GM18502 (cell line): ENCODE data around the gene ITGA3.
"Not testable (repeated sequence)": the region's sequence is repeated elsewhere in the genome, so short reads cannot be mapped to it uniquely, and the experiment has no call there.

Experiments used
- ATAC-seq: cut with Tn5 transposase; IDR thresholded peaks from one replicate; pipeline ENCODE4 v1.9.1; 2021; ENCODE audit warnings: mild to moderate bottlenecking; ENCODE audit not compliant: unreplicated experiment, poor library complexity

Gene ITGA3

DNA sequence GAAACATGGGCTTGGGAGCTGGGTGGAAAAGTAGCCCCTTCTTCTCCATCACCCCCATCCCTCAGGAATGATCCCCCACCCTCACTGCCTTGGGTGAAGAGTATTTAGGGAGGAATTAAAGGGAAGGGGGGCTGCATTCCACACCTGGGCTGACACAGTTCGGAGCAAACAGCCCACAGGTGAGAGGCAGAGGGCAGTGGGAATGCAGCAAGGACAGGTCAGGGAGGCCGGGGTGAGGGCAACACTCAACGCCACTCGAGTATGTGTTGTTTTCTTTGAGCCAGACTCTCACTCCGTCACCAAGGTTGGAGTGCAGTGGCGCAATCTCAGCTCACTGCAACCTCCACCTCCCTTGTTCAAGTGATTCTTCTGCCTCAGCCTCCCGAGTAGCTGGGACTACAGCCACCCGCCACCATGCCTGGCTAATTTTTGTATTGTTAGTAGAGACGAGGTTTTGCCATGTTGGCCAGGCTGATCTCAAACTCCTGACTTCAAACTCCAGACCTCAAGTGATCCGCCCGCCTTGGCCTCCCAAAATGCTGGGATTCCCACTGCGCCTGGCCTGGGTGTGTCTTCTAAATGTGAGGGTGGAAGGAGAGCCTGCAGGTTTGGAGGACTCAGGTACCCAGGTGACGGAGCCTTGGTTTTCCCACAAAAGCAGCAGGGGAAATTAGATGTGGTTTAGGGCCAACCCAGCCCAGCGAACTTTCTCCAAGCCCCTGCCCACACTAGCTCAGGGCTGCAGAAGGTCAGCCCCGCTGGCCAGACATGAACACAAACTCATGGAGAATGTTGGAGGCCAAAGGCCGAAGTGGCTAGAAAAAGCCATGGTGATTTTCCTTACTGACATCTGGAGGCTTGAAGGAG is 21.2 kb upstream of the ITGA3 start:
- no peak for ATAC-seq

DNA sequence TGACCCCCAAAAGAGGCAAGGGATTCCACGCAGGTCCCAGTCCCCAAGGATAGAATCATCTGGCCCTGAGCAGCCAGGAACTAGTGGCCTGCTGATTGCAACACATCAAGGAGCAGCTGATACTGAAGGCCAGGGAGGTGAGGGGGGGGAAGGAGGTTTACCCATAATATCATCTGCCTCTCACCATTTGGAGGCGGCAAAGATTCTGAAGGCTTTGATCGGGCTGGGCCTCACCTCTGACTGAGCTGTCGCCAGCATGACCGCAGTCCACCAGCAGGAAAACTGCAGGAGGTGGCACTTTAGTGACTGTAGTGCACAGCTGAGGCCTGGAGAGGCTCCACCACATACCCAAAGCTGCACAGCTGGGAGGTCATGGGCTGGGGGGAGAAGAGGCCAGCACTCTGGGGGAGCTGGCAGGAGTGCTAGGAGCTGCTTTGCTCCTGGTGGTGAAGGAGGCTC is 20.5 kb upstream of the ITGA3 start:
- no peak for ATAC-seq

DNA sequence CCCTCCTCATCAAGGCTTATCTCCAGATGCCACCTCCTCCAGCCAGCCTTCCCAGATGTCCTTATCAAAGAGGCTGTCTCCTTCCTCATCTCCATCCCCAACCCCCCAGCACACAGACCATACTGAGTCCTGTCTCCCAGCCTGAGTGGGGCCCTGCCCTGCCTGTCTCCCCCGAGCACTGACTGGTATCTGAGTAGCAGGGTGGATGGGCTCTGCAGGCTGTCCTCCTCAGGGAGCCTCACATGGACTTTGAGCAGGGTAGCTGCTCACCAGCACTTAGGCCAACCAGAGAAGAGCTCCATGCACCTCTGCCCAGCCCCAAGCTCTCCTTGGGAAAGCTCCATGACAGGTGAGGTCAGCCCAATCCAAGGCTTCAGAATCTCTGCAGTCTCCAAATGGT is 20.0 kb upstream of the ITGA3 start:
- ATAC-seq, result no peak

DNA sequence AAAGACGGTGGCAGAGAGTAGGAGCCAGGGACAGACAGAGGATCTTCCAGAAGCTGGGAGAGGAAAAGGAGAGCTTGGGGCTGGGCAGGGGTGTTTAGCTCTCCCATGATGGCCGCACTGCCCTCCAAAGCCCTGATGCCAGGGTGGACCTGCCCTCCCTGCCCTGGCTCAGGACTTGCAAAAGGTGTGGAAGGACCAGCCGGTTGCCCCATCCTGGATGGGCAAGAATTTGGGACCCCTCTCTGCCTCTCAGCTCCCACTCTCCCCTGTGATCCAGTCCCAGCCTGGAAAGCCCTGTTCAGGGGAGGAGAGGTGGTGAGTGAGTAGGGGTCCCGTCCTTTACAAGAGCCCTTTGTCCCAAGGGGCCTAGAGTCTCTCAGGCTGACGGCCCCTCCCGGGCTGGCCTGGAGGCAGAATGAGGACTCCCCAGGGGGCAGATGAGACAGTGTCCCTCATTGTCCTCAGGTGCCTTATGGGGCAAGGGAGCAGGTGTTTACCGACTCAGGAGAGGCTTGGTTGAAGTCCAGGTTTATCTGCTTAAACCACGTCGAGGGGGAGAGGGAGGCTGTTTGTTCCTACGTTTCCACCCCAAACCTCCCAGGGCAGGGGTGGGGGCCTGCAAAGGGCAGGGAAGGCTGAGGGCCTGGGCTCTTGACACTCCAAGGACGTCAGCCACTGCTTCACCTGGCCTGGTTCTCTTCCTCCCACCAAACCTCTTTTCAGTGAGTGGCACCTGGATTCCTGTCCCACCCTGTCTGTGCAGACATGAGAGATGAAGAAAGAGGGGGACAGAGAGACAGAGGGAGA is 19.3 kb upstream of the ITGA3 start:
- no peak for ATAC-seq

DNA sequence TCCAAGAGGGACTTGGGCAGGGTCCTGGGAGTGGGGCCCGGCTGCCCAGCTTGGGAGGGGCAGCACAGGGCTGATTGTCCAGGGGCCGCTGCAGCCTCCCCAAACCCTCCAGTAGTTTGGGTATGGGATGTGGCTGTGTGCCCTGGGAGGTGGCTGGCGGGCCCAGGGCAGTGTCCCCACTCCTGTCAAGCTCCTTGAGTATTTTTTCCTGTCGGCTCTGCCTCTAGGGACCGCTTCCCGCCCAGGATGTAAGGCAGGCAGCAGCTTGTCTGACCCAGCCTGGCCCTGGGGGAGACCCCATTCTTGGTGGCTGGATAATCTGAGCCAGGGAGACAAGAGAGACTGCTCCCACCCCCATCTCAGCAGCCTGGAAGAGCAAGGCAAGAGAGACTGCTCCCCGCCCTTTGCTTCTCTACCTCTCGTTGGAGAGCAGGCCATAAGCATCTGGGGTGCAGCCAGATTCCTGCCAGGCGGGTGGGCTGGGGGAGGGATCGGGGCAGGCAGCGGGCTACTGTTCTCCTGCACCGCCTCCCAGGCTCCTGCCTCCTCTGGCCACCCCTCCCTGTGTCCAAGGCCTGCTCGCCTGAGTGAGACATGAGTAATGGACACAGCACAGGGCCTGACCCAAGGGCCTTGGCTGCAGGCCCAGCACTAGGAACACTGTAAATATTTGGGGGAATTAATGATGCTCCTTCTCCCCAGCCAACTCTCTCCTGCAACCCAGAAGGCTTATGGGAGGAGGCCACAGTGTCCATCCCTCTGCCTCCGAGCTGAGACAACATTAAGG is 18.4 kb upstream of the ITGA3 start:
- no peak for ATAC-seq

DNA sequence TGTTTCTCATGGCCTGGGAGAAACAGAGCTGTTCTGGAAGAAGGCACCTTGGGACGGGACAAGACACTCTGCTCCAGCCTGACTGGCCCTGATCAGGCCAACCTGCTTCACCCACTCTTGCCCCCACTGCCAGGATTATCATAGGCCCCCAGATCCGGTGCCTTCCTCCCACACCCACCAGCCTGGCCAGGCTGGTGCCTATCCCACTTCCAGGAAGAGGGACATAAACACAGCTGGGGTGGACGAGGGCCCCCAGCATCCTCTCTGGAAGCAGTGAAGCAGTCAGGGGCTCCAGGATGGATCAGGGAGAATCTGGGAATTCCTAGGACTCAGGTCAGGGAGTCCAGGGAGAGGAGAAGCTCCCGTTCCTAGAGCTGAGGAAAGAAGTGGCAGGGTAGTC is 16.9 kb upstream of the ITGA3 start:
- ATAC-seq, result no peak

DNA sequence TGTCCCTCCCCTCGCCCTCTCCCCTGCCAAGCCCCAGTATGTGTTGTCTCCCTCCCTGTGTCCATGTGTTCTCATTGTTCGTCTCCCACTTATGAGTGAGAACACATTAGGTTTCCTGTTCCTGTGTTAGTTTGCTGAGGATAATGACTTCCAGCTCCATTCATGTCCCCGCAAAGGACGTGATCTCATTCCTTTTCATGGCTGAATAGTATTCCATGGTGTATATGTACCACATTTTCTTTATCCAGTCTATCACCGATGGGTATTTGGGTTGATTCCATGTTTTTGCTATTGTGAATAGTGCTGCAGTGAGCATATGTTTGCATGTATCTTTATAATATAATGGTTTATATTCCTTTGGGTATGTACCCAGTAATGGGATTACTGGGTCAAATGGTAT is 15.4 kb upstream of the ITGA3 start:
- ATAC-seq, result not testable (repeated sequence)

DNA sequence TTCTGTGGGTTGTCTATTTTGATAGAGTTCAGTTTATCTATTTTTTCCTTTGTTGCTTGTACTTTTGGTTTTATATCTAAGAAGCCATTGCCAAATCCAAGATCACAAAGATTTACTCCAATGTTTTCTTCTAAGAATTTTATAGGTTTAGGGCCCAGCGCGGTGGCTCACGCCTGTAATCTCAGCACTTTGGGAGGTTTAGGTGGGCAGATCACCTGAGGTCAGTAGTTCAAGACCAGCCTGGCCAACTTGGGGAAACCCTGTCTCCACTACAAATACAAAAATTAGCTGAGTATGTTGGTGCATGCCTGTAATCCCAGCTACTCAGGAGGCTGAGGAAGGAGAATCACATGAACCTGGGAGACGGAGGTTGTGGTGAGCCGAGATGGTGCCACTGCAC is 13.7 kb upstream of the ITGA3 start:
- ATAC-seq, result no peak

DNA sequence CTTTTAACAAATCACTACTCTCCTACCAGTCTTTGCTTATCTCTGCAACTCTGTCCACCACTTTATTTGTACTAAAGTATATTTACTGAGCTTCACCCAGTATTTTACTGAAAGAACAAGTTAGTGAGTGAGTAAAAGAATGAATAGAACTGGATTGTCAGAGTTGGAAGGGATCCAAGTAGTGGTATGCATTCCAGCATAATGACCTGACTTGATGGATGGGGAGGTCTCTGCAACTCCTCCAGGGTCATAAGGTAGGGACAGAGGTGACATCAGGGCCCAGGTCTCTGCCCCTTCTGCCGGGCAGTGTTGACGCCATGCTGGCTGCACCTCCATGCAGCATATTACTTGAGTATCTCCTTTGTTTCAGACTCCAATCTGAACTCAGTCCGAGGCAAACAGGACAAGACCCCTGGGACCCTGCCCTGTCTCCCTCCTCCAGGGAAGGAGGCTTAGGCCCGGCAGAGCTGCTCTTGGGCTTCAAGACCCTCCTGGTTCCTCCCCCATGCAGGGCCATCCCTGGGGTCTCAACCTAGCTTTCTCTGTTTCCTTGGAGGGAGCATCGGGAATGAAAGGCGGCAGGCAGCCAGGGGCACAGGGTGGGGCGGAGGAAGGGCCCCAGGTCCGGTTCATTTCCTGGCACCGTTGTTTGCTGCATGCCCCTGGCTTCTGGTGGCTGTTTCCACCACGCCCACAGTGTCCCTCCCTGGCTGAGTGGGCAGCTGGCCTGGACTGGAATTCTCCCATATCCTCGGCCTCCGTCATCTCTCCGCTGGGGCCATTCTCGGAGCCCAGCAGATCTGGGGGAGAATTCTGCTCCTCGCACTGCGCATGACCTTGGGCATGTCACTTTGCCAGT is 12.4 kb upstream of the ITGA3 start:
- ATAC-seq, result no peak

DNA sequence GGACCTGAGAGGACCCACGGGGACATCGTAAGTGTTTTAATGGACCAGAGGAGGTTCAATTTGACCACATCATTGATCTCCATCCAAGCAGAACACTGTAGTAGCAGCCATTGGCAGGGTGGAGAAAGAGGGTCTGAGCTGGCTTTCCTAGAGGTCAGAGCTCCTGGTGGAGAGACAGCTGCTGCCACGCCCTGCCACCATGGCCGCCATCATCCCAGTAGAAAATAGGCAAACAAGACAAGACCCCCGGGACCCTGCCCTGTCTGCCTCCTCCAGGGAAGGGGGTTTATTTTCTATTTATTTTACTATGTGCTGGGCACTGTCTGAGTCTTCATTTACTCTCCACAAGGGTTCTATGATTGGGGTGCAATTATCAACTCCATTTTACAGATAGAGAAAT is 11.4 kb upstream of the ITGA3 start:
- ATAC-seq, result no peak

DNA sequence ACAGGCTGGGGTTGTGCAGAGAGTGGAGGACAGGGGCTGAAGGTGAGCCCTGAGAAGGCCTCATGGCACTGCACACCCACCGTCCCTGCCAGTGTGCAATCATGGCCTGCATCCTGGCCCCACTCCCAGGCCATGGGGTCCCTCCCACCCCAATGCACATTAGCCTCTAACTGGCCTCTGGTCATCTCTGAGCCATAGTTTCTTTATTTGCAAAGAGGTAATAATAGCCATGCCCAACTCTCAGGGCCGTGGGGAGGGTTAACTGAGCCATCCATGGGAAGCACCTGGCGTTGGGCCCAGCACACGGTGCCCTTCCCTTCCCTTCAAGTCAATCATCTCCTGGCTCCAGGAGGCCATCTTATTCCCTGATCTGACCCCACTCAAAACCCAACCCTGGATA is 10.8 kb upstream of the ITGA3 start:
- no peak for ATAC-seq

DNA sequence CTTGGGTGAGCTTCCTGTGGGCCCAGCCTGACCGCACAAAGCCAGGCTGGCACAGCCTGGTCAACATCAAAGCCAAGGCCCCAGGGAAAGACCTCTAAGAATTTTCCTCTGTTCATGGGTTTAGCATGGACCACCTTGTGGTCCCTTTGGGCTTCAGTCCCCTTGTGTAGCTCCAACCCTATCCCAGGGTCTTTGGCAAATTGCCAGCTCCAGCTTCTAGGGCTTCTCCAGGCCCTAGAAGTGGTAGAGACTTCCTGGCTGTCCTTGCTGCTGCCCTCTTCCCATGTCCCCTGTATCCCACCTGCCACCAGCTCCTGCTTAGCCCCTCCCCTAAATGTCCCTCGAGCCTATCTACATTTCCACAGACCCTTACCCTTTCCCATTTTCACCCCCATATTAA is 9.7 kb upstream of the ITGA3 start:
- ATAC-seq, result no peak

DNA sequence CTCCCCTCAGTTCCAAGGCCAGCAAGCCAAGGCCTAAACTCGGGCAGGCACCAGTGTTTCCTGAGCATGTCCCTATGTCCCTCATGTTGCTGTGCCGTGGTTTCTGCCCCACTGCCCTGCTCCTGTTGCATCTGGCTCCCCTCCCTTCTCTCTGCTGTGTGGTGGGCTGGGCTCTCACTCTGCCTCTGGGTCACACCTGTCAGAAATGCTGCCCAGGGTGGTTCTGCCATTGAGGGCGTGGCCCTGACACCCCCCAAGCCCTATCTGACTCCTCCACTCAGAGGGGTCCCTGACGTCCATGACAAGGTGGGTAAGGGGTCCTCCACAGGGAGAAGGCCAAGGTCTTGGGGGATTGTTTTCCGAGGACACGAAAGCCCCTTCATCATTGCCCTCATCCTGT is 9.2 kb upstream of the ITGA3 start:
- ATAC-seq, result no peak

DNA sequence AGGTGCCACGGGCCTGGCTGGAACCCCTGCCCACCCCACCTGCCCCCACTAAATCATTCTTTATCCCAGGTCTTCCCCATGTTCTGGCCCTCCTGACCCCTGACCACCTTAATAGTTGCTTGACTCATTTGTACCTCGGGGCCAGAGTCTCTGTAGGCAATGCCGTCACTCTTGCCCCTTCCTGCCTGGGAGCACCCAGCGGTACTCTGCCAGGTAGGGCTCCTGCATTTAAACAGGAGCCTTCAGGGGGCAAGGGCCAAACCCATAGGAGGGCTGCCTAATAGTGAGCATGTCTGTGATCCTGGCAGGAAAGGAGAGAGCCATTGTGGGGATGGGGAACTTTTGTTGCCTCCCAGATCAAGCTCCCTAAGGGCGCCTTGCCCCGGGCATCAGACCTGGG is 8.8 kb upstream of the ITGA3 start:
- no peak for ATAC-seq

DNA sequence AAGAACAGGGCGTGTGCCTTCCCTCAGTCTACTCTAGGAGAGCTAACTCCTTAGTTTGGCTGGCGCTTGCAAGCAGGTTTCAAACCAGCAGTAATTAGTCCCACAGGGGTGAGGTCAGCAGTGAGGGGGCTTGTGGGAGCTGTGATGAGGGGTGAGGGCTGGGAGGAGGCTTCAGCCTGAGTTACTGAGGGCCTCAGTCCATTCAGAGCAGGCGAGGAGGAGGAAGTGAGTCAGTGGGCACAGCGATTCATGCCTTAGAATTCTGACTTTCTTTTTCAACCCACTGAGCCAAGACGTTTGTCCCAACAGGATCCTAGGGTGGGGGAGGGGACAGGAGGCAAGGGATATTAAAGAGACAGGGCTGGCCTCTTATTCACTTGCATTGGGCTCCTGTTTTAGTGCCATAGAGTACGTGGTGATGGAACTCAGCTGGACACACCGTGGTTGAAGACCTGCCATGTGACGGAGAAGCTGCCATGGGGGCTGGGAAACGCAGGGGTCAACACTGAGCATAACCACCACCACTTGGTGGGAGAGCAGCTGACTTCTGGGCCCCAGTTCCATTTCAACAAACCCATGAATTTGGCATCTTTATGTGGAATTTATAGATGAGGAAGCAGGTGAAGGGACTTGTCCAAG is 8.3 kb upstream of the ITGA3 start:
- ATAC-seq, result no peak

DNA sequence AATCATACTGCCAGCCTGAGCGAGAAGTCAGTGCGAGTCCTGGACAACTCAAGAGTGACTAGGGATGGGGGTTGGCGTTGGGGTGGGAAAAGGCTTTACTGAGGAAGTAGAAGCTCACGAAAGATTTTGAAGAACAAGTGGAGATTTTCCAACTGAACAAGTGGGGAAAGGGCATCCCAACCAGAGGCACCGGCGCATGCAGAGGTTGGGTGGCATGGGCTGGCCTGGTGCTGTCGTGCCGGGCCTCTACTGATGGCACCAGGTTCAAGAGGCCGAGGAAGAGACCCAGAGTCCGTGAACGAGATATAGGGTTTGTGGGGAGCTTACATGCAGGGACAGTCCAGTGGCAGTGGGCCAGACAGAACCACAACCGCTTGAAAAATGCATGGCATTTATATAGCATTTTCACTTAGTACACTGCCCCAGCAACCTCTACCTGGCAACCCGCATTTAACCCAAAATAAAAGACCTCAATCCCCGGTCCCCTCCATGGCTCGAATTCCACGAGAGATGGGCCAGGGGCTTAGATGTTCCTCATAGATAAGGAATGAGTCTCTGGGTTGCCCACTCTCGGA is 7.7 kb upstream of the ITGA3 start:
- ATAC-seq, result no peak

DNA sequence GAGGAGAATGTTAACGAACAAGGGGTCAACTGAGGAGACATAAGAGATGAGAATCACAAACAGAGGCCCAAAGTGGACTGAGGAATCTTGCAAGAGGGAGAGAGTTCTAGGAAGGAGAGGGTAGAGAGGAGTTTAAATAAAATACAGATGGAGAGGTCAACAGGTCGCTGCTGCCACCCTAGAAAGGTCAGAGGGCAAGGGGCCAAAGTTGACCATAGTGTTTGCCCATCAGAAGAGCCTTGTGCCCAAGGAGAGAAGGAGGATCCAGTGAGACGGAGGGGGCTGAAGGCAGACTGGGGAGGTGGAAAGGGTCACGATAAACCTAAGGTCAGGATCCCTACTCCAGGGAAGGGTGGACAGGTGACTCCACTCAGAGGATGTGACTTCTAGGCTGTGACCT is 6.9 kb upstream of the ITGA3 start:
- ATAC-seq, result no peak

DNA sequence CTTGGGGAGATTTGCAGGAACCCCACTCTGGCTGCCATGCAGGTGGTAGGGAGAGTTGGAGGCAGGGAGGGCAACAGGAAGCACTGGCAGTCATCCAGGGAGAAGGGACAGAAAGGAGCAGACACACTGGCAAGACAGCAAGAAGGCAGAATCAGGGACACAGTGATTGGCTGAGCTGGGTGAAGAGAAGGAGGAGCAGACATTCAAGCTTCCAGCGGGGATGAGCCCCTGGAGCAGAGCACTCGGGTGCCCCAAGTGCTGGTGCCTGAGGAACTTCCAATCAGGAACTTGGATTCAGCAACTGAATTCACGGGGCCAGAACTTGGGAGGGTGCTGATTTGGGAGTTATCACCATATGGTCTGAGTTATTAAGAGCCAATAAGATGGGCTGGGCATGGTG is 6.3 kb upstream of the ITGA3 start:
- ATAC-seq, result no peak

DNA sequence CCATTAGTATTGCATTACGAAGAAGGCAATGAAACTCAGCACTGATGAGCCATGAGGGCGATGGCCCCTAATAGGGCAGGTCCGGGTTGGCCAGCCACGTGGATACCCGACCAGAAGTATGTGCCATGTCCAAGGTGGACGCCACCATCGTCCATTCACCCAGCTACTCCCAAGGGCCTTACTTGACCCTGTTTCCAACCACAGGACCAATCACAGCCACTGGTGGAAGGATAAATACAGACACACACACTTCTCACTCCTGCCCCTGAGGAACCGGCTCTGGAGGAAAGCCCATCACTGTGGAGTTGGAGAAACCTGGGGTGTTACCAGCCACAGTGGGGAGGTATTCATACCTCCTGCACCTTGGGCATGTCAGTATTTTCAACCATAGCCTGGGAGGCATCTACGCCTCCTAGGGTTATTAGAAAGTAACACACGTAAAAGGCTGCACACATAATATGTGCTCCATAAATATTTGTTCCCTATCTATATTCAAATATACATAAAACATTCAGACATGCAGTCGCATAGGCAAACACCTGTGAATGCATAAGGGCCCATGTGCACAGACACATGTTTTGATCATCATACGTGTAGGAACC is 5.4 kb upstream of the ITGA3 start:
- no peak for ATAC-seq
